NCI-H774 (cell line): Measurements from ENCODE around the gene NT5C.

Experiments
- DNase-seq: peaks from one replicate; lab custom pipeline; 2025; lab: John Stamatoyannopoulos, UW

NT5C gene

DNA sequence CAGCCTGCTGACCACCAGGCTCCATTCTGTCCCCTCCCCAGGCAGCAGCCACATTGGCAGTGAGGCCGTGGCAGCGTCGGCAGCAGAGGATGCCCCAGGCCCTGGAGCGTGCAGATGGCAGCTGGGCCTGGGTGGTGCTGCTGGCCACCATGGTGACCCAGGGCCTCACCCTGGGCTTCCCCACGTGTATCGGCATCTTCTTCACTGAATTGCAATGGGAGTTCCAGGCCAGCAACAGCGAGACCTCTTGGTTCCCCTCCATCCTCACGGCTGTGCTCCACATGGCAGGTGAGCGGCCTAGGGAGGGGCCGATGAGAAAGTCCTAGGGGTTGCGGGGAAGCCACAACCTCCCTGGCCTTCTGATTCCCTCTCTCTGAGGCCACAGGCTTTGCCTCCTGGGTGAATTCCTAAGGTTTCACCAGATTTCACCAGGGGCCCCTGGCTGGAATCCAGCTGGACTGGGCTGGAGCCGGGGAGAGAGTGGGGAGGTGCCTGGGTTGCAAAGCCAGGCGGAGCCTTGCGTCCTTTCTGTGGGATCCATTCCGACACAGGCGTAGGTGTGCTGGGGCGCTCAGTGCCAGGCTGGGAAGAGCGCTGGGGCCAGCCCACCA lies 37.9 kb downstream of the NT5C start:
- DNase-seq = no peak

DNA sequence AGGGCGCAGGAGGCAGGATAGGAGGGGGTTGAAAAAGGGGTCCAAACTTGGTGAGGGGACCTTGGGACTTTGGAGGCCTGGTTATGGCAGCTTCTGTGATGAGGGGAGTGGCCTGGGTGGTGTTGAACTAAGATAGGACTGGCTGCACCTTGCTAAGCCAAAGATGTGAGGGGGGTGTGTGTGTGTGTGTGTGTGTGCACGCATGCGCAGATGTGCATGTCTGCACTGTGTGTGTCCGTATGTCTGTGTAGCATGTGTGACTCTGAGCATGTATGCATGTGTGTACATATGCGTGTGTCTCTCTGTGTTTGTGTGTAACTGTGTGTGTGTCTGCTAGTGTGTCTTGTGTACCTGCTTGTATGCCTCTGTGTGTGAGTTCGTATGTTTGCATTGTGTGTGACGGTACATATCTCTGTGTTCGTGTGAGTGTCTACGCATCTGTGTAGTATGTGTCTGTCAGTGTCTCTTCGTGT lies 39.7 kb downstream of the NT5C start:
- no peak for DNase-seq

DNA sequence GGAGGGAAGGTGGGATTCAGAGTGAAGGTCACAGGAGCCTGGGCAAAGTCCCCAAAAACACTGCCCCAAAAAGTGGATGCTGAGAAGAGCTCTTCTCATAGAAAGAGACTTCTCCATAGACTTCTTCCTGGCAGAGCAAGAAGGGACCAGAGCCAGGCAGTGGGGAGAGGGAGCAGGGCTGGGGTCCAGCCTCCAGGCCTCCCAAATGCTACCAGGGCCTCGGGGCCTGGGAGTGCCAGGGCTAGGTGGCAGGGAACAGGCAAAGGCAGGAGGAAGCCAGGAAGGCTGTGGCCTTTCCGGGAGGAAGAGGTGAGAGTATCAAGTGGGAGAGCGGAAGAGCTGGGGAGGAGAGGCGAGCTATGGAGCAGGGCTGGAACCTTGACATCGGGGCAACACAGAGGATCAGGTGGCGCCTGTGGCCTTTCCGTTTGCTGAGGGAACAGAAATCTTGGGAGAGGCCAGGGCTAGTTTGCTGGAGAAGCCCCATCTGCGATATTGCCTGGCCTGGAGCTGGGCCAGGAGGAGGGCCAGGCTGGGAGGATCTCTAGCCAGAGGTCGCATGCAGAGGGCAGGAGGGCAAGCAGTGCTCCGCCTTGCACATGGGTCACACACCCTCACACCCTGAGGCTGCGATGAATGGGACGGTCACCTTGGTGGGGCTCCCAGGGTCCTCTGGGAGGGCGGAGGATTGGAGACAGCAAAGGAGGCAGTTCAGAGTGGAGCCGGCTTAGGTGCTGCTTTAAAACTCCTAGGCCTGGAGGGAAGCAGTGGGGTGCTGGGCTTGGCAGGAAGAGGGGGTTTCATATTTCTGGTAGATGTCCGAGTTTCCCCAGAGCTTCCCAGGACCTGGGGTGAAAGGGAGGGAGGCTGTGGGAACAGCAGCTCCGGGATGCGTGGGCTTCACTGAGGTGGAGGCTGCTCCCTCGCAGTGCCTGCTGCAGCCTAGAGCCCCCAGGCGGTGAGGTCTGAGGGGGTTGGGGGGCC lies 40.4 kb downstream of the NT5C start:
- DNase-seq = no peak

DNA sequence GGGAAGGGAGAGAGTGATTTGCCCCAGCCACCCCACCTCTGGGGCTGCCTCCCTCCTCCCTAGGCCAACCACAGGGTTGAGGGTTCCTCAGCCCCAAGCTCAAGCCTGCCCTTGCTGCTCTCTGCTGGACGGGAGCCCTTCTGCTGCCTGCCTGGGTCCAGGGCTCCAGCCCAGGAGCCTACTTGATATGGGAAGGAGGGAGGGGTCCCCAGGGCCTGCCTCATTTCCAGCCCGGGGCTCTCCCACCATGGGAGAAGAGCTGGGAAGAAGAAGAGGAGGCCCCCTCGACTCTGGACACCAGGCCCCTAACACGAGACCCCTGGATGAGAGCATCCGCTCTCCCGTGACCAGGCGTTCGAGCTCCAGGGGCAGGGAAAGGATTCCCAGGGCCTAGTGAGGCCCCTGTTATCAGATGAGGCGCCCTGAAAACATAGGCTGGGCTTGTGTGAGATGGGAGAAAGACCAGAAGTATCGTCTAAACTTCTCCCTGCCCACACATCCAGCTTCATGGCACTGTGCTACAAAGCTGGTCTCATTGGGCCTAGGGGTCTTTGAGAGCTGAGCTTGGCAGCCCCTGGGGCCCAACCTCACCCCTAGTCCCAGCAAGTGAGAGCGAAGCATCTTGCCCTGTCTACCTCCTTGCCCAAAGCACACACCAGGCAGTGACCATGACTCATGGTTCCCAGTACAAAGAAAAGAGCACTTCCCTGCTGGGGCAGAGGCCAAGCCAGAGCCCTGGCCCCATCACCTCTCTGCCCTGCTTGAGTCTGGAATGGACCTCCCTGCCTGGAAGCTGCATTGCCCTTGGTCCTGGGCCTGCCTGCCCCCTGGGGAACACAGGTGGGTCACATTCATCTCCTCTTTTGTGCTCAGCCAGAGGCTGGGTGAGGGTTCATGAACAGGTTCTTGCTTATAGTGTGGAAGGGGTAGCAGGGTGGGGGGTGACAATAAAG lies 42.8 kb downstream of the NT5C start:
- DNase-seq = no peak

DNA sequence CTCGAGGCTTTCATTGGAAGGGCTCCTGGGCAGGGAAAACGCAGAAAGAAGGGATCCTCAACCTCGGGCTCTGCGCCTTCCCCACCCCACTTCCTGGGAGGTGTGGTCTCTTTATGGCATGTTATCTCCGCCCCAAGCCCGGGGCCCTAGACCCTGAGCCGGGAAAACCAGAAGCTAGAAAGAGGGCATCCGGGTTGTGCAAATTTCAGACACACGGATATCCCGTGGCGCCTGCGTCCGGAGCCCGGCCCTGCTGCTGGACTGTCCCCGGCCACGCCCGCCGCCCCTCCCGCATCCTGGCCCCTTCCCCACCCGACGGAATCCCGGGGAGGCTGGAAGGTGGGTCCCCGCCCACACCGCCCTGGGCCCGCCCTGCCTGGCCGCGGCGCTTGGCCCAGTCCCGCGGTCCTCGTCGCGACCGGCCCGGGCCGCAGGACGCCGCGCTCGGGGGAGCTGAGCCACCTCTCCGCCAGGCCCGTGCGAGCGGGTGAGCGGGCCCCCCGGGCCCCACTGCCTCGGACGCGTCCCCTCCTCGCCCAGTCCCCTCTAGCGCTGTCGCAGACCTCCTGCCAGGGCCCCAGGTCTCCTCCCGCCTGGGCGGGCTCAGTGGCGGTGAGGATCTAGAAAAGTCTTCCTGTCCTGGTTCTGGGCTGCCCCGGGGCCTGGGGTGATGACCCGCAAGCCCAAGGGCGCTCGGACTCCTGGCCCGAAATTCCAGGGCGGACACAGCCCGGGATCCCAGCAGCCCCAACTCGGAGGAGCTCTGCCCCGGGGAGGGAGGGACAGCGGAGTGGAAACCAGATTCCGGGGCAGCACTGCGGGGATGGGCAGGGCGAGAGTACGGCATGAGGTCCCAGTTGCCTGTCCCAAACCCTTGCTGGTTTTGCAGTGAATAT lies 43.7 kb downstream of the NT5C start, which contains the start of gene SLC16A5:
Gene SLC16A5, plus strand, starts transcription at position 397 of the 896 bp plus-strand sequence. CDS start 5,683 bp downstream, outside the sequence.
- no peak for DNase-seq

DNA sequence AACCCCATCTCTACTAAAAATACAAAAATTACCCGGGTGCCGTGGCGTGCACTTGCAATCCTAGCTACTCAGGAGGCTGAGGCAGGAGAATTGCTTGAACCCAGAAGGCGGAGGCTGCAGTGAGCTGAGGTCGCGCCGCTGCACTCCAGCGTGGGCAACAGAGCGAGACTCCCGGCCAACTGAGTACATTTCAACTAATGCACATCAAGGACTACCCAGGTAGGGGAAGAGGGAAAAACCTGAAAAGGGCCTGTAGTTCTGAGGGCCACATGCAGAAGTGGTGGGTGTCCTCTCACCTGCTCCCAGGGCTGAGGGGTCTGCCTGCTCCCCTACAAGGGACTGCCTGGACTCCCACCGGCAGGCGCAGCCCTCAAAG lies 44.4 kb downstream of the NT5C start:
- no peak for DNase-seq

DNA sequence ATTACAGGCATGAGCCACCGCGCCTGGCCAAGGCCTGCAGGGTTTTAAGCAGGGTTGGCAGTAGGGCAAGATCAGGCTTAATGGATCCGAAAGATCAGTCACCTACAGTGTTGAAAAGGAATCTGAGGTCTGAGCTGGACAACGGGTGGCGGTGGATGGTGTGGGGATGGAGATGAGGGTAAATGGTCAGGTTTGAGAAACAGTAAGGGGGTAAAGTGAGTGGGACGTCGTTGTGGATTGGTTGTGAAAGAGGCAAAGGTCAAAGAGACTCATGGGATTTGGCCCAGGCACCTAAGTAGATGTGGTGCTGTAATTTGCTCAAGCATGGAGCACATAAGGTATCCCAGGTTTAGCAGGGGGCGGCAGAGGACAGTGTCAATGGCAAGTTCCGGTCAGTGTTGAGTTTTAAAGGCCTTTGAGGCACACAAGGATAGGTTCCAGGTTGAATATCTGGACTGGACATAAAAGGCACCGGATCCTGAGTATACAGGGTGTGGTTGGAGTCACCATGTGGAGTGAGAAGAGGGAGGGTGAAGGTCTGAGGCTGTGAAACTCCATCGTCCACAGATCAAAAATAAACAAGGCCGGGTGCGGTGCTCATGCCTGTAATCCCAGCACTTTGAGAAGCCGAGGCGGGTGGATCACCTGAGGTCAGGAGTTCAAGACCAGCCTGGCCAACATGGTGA lies 44.9 kb downstream of the NT5C start:
- no peak for DNase-seq

DNA sequence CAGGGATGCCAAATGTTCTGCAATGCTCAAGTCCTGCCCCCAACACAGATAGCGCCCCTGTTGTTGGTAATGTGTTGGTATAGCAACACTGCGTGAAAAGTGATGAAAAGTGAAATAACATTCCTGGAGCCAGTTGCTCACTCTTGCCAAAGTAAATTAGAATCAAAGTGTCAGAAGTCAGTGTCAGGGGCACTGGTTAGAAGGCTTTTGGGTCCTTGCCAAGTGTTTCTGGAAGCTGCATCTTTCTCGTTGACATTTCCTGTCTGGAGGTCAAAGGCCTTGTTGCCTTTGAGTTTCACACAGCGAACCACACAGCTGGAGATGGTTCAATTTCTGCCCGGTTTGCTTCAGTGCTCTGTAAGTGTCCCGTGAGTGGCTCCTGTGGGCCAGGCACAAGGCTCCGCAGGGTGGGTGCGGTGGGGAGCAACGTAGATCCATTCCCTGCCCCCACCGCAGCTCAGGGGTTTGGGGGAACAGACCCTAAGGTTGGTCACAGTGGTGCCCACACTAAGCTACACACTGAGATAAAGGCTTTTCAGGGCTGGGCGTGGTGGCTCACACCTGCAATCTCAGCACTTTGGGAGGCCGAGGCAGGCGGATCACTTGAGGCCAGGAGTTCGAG lies 47.4 kb downstream of the NT5C start:
- DNase-seq = no peak

DNA sequence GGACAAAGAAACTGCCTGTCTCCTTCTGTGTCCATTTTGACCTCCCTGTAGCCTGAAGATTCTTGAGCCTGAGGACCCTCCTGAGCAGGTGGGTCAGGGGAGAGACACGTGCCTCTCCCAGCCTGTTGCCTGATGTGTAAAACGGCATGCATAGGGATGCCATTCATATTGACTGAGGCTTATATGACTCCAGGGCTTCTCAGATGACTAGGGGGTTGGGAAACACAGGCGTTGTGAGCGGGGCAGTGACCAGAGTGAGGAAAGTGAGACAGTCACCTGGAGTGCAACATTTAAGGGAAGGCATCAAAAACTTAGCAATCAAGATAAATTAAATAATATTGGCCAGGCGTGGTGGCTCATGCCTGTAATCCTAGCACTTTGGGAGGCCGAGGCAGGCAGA lies 48.9 kb downstream of the NT5C start:
- DNase-seq = no peak

DNA sequence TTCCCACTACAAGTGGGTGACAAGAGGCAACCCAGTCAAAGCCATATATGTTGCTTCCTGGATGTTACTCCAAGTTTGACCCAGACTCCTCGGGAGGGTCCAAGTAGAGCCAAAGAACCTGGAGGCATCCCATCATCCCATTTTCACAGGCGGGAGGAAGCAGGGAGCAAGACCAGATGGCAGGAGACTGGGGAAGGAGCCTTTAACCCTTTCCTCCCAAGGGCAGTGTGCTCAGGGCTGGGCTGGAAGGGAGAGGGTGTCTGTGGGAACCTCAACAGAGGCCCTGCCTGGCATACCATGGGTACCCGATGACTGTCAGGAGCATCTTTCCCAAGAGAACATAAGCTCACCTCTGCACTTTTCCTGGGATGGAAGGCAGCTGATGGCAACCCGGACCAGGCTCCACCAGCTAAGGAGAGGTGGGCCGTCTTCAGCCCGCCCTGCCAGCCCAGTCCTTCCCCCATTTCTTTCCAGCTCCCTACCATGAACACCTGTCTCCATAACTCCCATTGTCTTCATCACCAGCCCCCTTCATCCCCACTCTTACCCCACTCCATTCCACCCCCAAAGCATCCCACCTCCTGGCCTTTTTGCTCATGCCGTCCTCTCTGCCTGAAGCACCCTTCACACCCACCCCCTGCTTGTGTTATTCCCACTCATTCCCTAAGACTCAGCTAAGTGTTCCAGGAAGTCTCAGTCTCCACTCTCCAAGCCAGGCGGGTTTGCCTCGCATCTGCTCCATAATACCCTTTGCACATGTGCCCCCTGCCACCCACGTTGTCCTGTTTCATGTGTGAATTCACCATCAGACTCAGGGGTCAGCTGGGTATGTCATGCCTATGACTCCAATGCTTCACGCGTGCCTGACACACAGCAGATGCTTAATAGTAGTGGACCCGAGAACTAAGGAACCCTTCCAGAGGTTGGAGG lies 49.7 kb downstream of the NT5C start:
- no peak for DNase-seq
